NCI-H748 (cell line): ENCODE results near the gene FURIN.
A peak's percentile ranks its signal among the peaks of the same experiment; 100 is the strongest.
"Not testable (repeated sequence)": the region's sequence is repeated elsewhere in the genome, so short reads cannot be mapped to it uniquely, and the experiment has no call there.

Source experiments
- DNase-seq: peaks from one replicate; lab custom pipeline; 2025; ENCODE audit not compliant: unreplicated experiment; lab: John Stamatoyannopoulos, UW

FURIN gene

DNA sequence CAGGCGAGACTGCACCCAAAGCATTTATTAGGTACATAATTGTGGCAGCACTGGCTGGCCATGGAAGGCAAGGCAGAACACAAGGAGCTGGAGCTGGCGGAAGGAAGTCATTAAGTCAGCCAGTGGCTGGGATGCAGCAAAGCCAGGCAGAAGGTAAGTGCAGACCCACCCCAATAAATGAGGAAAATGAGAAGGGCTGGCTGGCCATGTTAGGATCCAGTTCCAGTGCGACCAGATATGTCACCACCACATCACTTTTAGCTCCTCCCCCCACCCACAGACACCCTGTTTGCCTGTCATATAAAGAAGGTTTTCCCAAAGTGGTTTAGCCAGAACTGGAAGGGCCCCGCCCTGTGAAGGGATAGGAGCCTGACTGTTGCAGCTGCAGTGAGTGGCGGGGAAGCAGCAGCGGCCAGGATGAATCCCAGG, at the start of gene FURIN:
TSS of gene FURIN (plus strand) at position 328 of the 429 bp plus-strand sequence. CDS start 7,153 bp downstream, outside the sequence.
- DNase-seq, result peak; percentile 37

DNA sequence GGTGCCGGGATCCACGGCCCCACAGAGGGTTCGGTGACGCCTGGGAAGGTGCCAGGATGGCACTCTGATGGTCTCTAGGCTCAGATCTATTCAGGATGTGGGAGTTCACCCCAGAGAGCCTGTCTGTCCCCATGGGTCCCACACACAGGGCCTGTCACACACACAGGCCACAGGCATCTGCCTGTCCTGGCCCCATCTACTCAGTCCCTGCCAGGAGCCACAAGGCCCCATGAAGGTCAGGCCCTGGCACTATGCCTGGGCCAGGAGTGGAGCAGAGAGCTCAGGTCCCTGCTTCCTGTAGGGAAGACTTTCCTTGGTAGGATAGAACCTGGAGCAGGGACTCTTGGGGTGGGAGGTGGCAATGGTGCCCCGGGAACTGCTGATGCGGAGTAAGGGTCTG, 49.0 kb upstream of the FURIN start:
- no peak for DNase-seq

DNA sequence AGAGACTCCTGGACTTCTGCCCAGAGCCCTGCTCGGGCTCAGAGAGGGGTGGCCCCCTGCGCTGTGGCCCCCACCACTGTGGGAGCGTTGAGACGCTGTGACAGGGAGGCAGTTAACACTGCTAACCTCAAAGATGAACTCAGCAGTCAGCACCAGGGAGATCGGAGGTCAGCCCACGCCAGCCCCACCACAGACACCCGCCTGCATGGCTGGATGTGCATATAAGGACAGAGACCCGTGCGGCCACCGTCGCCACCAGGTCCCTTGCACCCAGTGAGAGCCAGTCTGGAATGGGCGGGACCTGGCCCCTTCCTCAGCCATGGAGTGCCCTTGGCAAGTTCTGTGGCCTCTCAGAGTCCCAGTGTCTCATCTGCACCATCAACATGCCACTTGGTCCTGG, 48.5 kb upstream of the FURIN start:
- DNase-seq, result no peak

GRCh38 chr15:90820481-90820880, 47.9 kb upstream of the FURIN start:
- DNase-seq, result no peak

DNA sequence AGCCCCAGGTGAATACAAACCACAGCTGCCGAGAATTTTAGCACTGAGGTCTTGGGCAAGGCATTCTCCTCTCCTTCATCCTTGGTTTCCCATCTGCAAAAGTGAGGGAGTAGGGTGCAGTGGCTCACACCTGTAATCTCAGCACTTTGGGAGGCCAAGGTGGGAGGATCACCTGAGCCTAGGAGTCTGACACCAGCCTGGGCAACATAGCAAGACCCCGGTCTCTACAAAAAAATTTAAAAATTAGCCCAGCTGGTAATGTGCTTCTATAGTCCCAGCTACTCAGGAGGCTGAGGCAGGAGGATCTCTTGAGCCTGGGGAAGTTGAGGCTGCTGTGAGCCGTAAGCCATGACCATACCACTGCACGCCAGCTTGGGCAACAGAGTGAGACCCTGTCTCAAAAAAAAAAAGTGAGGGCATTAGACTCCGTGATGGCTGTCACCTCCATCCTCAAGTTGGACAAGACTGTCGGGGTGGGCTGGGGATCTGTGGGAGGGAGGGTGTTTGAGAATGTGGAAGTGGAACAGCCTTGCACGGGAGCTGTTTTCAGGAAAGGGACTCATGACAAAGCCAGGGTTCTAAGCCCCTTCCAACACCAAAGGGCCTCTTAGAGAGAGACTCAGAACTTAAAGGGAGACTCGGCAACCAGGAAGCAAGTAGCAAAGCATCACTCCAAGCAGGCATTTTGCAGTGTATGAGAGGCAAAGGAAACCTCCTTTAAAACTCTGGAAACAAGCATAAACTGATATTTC, 46.0 kb upstream of the FURIN start:
- no peak for DNase-seq

- no peak for DNase-seq
Measured at GRCh38 chr15:90823455-90823974, 44.9 kb upstream of the FURIN start.

DNA sequence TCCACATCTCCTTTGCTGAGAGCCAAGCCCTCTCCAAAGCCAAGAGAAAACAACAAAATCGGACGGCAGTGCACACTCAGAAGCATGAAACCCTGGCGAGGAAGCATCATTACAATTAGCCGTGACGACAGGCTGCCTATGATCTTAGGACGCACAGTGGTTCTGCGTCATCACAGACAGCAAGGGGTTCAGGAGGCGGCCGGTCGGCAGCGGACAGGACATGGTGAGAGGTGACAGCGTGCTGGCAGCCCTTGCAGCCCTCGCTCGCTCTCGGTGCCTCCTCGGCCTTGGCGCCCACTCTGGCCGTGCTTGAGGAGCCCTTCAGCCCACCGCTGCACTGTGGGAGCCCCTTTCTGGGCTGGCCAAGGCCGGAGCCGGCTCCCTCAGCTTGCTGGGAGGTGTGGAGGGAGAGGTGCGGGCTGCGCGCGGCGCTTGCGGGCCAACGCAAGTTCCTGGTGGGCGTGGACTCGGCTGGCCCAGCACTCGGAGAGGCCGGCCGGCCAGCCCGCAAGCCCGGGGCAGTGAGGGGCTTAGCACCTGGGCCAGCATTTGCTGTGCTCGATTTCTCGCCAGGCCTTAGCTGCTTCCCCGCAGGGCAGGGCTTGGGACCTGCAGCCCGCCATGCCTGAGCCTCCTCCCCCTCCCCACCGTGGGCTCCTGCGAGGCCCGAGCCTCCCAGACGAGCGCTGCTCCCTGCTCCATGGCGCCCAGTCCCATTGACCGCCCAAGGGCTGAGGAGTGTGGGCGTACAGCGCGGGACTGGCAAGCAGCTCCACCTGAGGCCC, 43.1 kb upstream of the FURIN start:
- DNase-seq, result not testable (repeated sequence)

DNA sequence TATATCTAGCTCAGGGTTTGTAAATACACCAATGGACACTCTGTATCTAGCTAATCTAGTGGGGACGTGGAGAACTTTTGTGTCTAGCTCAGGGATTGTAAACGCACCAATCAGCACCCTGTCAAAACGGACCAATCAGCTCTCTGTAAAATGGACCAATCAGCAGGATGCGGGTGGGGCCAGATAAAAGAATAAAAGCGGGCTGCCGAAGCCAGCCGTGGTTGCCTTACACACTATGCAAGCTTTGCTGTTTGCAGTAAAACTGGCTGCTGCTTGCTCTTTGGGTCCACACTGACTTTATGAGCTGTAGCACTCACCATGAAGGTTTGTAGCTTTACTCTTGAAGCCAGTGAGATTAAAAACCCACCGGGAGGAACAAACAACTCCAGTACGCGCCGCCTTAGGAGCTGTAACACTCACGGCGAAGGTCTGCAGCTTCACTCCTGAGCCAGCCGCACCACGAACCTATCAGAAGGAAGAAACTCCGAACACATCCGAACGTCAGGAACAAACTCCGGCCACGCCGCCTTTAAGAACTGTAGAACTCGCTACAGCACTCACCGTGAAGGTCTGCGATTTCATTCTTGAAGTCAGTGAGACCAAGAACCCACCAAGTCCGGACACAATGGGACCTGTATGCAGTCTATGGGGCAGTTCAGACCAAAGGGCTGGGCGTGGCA, 42.0 kb upstream of the FURIN start:
- DNase-seq, result not testable (repeated sequence)

DNA sequence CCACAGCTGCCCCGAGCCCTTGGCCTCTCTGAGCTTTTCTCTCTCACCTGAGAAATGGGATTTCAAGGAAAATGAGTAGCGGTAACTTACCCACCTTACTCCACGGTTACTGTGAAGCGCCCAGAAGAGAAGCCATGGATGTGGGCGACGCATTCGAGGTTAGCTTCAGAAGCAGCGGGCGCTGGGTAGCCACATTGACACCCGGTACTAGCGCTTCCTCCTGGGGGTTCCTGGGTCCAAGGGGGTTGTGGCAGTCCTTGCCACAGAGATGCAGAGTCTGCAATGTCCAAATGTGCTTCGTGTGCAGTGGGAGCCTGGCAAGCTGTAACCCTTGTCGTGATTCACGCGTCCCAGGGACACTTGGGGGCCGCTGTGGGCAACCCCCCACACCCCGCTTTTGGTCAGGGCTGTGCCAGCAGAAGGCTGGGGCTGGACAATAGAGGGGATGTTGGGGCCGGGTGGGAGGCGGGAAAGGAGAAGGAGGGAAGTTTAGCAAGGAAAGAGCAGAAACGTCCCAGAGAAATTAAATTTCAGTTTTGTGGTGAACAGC, 41.4 kb upstream of the FURIN start:
- DNase-seq, result no peak

DNA sequence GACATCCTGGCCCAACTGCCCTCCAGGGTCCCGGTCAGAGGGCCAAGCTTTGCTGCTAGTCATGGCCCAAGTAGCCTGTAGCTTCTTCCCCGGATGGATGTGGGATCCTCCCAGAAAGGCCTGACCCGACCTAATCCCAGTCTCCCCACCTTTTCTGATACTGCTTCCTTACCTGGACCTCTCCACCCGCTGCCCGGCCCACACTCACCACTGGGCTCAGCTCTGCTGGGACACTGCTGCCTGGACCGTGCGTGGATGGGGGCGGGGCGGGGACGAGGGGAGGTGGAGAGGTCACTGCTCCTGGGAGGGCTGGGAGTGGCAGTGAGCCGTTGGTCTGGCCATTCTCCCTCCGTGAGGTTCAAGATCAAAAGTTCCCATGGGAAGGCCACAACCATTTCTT, 40.3 kb upstream of the FURIN start:
- no peak for DNase-seq

DNA sequence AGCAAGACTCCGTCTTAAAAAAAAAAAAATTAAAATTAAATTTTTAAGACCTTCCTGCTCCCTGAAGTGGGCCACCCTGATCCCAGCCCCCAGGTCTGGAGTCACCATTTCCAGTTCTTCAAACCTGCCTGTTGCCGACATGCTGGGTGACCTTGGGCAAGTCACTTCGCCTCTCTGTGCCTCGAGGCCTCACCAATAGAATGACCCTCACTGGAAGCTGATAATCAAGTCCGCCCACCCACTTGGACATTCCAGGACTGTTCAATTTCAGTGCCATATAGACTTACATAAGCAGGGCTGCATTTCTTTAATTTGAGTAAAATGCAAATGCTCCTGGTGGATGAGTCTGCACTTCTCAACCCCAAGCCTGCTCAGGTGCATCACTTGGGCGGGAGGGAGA, 39.3 kb upstream of the FURIN start:
- DNase-seq, result no peak

DNA sequence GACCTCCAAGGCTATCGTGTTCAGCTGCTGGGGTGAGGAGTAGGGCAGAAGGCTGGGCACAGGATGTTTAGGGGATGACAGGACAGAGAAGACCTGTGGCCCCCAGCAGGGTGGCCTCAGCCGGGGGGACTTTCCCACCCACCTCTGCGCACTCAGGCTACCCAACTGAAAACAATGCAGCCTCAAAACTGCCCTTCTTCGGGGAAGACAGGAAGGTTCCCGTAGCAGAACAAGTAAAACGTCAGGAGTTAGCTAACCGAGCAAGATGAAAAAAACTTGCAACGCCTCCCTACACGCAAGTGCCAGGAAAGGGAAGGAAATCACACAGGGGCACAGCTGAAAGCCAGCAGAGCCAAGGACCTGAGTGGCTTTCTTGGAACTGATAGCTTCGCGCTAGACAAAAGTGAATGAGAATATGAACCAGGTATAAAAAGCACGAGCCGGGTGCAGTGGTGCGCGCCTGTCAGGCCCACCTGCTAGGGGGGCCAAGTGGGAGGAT, 38.4 kb upstream of the FURIN start:
- DNase-seq, result no peak

DNA sequence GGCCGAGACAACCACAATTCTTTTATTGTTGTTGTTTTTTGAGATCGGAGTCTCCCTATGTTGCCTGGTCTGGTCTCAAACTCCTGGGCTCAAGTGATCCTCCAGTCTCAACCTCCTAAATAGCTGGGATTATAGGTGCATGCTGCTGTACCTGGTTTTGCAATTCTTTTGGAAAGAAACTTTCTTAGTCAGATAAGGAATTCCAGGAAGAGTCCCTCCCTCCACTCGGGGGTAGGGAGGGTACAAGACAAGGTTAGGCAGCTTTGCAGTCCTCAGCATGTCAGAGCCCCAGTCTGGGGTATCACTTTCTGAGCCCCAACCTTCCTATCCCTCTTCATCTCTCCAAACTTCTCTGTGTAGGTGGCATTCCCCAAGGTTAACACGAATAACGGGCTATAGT, 33.8 kb upstream of the FURIN start:
- no peak for DNase-seq

DNA sequence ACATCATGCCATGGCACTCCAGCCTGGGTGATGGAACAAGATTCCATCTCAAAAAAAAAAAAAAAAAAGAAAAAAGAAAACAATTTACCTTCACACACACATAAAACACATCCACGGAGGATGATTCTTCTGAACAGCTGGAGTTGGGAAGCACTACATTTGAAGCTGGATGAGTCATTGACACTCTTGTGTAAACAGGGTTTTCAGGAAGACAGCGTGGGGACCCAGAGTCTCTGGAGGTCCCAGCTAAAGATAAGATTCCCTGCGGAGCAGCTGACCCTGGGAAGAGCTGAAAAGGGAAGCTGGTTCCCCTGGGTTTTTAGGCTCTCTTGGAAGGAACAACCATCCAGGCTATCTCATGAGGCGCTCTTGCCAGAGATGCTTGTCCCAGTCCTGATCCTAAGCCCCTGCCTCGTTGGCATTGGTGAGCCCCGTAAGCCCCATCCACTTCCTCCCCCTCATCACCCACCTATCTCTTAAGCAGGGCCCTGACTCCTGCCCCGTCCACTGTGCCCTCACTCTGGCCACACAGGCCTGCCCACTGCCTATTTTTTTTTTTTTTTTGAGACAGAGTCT, 32.0 kb upstream of the FURIN start:
- no peak for DNase-seq

- DNase-seq, result no peak
Measured at GRCh38 chr15:90837094-90837493, 31.3 kb upstream of the FURIN start.

- DNase-seq, result no peak
Measured at GRCh38 chr15:90838139-90838538, 30.2 kb upstream of the FURIN start.

DNA sequence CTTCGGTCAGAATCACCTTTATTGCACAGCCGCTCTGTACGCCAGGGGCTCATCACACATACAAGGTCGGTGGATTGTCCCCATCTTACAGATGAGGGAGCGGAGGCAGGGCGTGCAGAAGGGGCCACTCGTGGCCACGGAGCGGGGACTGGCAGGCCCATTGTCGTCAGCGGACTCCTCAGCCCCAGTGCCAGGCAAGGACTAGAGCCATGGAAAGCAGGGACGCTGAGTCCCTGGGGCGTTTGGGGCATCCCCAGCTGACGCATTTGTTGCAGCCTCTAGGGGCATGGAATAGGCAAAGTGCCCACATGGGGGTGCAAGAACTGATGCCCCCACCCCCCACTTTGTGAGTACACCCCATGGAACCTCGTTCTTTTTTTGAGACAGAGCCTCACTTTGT, 29.8 kb upstream of the FURIN start:
- DNase-seq, result no peak

DNA sequence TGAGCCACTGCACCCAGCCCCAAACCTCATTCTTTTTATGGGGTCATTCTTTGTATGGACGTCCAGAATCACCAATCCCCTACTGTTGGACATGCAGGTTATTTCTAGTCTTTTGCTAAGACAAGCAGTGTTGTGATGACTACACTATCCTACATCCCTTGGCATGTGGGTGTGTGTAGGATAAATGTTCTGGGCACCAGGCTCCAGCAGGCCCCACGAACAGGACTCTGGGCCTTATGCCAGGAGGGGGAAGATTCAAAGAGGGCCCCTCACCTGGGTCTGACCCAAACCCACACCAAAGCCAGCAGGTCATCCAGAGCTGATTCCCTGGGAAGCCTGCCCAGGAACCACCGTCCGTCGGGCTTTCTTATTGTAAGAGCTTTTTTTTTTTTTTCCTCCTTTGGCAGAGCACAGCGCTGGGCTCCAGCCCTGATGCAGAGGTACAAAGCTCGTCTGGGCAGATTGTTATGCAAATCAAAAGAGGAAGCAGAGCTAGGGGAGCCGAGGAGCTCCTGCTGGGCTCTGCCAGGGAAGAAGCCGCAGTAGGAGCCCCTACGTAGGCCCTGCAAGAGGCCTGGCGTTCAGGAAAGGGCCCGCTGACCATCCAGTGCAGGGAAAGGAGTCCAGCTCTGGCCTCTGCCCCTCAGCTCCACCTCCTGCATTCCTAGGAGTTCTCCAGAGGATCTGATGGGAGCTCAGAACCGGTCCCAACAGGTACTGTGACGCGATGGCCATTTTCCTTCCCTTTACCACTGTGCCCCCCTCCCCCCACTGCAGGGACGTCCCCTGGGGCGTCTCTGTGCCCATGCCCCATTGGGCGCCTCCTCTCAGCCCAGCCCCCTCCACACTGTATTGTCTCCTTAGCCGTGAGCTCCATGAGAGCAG, 29.0 kb upstream of the FURIN start:
- DNase-seq, result no peak

- DNase-seq, result no peak
Measured at GRCh38 chr15:90840157-90840855, 28.1 kb upstream of the FURIN start.
